Lower leg skin (tissue), 4 donors: ENCODE measurements around the gene PDRG1. TPM values are rescaled to one million over a fixed set of nuclear protein-coding genes. Genes with fewer than 3 reads are reported as not detected.

ENCODE experiments used
- DNase-seq, 2 donors: peaks; one replicate each; pipeline ENCODE4 v3.0.0-alpha.2; 2019; ENCODE audit warnings: low spot score in 2 of 2
- H3K4me3 ChIP-seq: fragments of 200-600 bp; sonication (generic); 2 replicates; pipeline ENCODE4 v1.5.1; 2017; ENCODE audit warnings: mild to moderate bottlenecking, low read depth; ENCODE audit not compliant: poor library complexity, severe bottlenecking
- CTCF ChIP-seq, 3 donors: fragments of 450-650 bp; IDR thresholded peaks; one replicate each; pipeline ENCODE4 v1.5.1; 2016; ENCODE audit warnings: antibody characterized with exemption in 3 of 3, mild to moderate bottlenecking in 3 of 3, moderate library complexity in 2 of 3
- POLR2A ChIP-seq, 2 donors: fragments of 450-650 bp; IDR thresholded peaks; one replicate each; pipeline ENCODE4 v1.6.1; 2016 to 2017; ENCODE audit warnings: antibody characterized with exemption in 2 of 2, mild to moderate bottlenecking in 1 of 2, moderate library complexity in 1 of 2
- WGBS, 2 donors: methylation state at CpG; one replicate each; pipeline ENCODE4 v1.1.5; 2018; 5-methylcytosine and 5-hydroxymethylcytosine counted together
- intact Hi-C: fragments of 100-400 bp; cut with DNase I; formaldehyde crosslinking; loops from one replicate; pipeline ENCODE4 v1.15.0; 2023; ENCODE audit warnings: low total_unique reads
- total RNA-seq, 4 donors: library from RNA; depleted of rRNA; stranded (reverse); fragments of >200 nt; gene quantifications; one replicate each; pipeline ENCODE4 v1.1.0, GENCODE V29; 2016

Gene PDRG1
- total RNA-seq, 4 donors from 2014 or later: 10.9 to 18.0 (median 13.0) TPM

GRCh38 chr20:31981784-31982183 lies 29.9 kb upstream of the PDRG1 start:
- DNase-seq: no peak

GRCh38 chr20:31979713-31980426 lies 28.0 kb upstream of the PDRG1 start:
- no peak for TF ChIP-seq CTCF (IDR thresholded peaks at IDR 0.05)
- no peak for TF ChIP-seq POLR2A (IDR thresholded peaks at IDR 0.05)
- DNase-seq: no peak
- intact Hi-C loops: no loop called here
- 47 to 50% methylated on average over 6 of the region's 6 CpGs for WGBS, 2 donors
- no peak overlapping the region for H3K4me3 ChIP-seq

More at GRCh38 chr20:31981784-31982183, 29.9 kb upstream of the PDRG1 start:
- no peak for TF ChIP-seq POLR2A (IDR thresholded peaks at IDR 0.05)
- TF ChIP-seq CTCF (IDR thresholded peaks at IDR 0.05): no peak
- intact Hi-C loops: no loop called here
- no peak overlapping the region for H3K4me3 ChIP-seq
- WGBS, 2 donors: 66 to 75% methylated on average over 2 of the region's 2 CpGs

GRCh38 chr20:31977080-31977479 lies 25.2 kb upstream of the PDRG1 start:
- no peak overlapping the region for H3K4me3 ChIP-seq
- no peak for TF ChIP-seq POLR2A (IDR thresholded peaks at IDR 0.05)
- no peak for TF ChIP-seq CTCF (IDR thresholded peaks at IDR 0.05)
- 93 to 95% methylated on average over 4 of the region's 4 CpGs for whole genome bisulfite sequencing, 2 donors
- intact Hi-C loops: no loop called here
- DNase-seq: no peak

- intact Hi-C loops: no loop called here
- no peak for TF ChIP-seq POLR2A (IDR thresholded peaks at IDR 0.05)
- no peak for TF ChIP-seq CTCF (IDR thresholded peaks at IDR 0.05)
- 82 to 83% methylated on average over 2 of the region's 2 CpGs for WGBS, 2 donors
- no peak overlapping the region for H3K4me3 ChIP-seq
- DNase-seq: no peak
These were observed 24.0 kb upstream of the PDRG1 start for GRCh38 chr20:31975874-31976273.

GRCh38 chr20:31974951-31975487 lies 23.2 kb upstream of the PDRG1 start:
- H3K4me3 ChIP-seq: no peak overlapping the region
- intact Hi-C loops: no loop called here
- 19 to 22% methylated on average over 10 of the region's 10 CpGs for WGBS, 2 donors
- TF ChIP-seq POLR2A (IDR thresholded peaks at IDR 0.05) (no peak), CTCF (IDR thresholded peaks at IDR 0.05) (no peak)
- no peak for DNase-seq
